Superior temporal gyrus (tissue), 1 donor: Measurements from ENCODE around the gene HOXA11.

Source experiments
- DNase-seq: peaks from one replicate; pipeline ENCODE4 v3.0.0-alpha.2; 2016; ENCODE audit errors: extremely low spot score

HOXA11 gene

DNA sequence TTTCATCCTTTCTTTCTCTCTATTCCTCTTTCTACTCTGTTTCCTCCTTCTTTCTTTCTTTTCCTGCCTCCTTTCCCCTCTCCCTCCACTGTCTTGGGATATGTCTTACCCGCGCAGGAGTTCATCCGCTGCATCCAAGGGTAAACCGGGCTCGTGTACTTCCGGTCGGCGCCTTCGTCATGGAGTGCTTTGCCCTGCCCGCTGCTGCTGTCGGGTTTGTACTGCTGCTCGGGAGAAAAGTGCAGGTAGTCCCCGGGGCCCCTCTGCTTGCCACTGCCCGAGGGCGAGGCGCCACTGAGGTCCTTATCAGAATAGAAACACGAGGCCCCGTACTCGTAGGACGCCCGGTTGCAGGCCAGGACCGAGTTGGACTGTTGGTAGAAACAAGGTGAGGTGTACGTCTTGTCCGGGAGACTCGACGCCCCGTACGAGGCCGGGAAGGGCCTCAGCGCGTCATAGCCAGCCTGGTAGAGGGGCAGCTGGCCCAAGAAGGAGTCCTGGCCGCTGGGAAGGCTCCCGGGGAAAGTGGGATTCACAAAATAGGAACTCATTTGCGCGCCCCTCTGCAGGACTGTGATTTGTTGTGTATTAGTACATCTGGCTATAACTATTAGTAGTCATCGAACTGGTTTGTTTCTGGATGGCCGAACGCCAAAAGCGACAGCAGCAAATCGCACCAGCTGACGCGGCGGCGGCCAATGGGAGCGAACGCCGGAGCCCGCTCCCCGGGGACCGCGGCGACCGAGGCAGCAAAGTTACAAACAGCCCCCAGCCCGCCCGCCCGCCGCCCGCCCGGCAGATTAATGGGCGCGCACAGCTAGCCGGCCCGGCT, 37.6 kb downstream of the HOXA11 start, which contains the start of gene HOXA6:
HOXA6 (minus strand) TSS at position 576 of the 832 bp plus-strand sequence; CDS start at position 551, 25 bp downstream.
- no peak for DNase-seq

DNA sequence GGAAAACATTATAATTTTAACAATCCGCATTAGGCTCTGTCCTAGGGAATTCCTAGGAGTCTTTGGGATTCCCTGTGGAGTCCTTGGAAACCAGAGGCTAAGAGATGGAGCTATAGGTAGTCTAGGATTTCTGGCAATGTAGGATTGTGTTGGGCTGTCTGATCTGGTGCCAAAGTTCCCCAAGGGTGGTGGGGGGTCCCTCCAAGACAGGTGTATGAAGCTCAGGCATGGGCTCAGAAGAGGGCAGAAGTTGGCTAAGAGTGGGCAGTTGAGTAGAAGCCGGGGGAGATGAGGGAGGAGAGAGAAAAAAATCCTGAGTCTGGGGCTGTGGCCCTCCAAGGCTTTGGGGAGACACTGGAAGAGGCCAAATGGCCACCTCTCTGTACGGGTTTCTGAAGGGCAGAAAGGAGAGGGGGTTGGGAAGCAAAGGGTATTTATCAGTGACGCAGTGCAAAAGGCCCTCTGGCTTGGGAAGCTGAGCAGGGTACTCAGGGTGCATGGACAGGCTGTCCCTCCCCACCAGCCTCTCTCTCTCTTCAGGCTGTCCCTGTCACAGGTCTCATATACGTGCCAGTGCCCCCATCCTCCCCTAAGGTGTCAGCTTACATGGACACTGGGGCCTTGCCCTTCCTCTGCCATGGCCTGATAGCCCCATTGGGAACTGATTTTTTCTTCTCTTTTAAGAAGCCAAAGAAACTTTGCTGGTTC, 38.4 kb downstream of the HOXA11 start:
- DNase-seq = no peak

DNA sequence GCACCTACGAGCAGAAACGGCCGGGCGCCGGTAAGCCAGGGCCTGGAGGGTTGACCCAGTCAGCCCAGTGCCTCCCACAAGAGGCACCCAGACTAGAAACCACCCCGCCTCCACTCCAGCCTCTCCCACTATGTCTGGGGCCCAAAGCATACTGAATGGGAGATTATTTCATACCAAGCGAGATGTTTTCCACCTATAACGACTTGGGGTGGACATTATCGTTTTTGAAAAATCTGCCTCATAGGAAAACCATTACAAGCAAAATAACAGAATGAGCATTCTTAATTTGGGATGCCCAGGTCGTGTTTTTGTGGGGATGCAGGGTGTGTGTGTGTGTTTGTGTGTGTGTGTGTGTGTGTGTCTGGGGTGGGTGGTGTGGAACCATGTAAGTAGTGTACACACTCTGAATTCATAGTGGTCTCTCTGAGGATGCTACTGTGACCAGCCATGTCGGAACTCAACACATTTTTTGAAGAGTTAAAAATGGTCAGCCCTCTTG, 39.1 kb downstream of the HOXA11 start:
- DNase-seq = no peak

DNA sequence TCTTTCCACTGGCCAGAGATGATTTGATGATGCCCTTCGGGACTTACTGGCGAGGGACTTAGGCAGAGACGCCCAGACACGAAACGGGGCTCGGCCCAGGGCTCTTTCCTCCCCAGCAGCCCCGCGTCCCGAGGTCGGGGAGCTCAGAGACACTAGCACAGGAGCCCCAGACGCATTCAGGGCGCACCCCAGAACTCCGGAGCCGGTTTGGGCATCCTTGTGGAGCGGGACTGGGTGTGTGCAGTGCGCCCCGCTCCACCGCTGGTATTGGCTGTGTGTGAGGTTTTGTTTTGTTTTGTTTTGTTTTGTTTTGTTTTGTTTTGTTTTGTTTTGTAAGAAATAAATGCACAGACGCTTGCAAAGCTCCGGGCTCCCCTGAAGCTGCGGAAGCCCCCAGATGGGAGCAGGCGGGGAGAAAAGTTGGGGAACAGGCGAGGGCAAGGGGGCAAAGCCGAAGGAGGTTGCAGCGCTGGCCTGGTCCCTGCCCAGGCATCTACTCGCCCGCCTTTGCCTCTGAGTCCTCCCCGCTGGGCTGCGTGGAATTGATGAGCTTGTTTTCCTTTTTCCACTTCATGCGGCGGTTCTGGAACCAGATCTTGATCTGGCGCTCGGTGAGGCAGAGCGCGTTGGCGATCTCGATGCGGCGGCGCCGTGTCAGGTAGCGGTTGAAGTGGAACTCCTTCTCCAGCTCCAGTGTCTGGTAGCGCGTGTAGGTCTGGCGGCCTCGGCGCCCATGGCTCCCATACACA, 39.7 kb downstream of the HOXA11 start:
- no peak for DNase-seq

DNA sequence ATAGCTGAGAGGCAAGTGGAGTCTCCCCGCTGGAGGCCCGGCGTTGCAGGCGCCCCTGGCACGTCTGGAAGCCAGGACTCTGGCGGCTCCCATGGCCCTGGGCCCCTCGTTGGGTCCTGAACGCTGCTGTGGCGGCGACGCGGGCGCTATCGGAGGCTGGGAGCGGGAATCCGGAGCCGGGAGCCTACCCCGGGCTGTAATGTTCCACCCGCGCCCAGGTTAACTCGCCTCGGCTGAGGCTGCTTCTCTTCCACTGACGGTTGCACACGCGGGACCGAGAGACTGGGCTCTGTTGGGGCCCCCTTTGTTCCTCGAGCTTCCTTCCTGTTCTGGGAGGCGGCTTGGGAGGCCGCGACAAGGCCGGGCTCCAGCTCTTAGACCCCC, 40.3 kb downstream of the HOXA11 start:
- no peak for DNase-seq

DNA sequence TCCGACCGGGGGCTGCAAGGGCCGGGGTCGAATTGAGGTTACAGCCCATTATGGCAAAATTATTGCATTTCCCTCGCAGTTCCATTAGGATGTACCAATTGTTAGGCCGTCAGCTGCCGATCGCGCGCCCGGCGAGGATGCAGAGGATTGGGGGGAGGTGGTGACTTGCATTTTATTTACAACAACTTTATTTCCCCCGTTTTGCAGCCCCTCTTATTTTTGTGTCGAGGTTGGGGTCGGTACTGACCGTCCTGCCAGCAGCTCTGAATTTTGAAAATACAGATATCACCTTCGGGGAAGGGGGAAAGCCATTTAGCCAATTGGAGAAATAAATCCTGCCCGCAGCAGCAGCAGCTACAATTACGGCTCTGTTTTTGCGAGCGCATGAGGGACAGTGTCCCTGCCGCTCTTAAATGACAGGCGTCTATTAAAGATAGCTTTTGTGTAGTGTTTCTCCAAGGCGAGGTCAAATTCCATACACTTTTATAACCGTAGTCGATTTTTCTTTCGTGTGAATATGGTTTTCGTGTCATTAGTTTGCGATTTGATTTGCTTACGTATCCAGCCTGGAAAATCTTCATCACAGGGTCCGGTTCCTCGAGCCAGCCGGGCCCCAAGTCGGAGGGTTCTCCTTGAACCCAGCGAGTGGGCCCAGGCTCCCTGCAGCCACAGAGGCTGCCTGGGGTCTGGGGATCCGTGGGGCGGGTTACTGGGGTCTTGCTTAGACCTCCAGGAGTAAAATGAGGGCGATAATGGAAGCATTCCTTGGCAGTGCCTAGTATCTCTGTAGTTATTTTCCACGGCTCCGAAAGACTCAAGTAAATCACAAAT, 40.9 kb downstream of the HOXA11 start:
- DNase-seq = no peak

DNA sequence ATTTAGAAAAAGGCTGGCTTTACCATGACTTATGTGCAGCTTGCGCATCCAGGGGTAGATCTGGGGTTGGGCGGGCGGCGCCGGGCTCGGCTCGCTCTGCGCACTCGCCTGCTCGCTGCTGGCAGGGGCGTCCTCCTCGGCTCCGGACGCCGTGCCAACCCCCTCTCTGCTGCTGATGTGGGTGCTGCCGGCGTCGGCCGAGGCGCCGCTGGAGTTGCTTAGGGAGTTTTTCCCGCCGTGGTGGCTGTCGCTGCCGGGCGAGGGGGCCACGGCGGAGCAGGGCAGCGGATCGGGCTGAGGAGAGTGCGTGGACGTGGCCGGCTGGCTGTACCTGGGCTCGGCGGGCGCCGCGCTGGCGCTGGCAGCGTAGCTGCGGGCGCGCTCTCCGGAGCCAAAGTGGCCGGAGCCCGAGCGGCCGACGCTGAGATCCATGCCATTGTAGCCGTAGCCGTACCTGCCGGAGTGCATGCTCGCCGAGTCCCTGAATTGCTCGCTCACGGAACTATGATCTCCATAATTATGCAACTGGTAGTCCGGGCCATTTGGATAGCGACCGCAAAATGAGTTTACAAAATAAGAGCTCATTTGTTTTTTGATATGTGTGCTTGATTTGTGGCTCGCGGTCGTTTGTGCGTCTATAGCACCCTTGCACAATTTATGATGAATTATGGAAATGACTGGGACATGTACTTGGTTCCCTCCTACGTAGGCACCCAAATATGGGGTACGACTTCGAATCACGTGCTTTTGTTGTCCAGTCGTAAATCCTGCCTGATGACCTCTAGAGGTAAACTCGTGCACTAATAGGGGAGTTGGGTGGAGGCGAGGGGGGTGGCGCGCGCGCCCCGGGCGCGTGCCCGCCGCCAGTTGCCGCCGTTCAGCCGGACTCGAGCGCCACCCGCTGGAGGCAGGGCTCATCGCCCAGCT, 41.7 kb downstream of the HOXA11 start, which contains the start of gene HOXA5:
HOXA5 (minus strand) TSS at position 659 of the 927 bp plus-strand sequence; CDS start at position 585, 74 bp downstream.
- DNase-seq = no peak

DNA sequence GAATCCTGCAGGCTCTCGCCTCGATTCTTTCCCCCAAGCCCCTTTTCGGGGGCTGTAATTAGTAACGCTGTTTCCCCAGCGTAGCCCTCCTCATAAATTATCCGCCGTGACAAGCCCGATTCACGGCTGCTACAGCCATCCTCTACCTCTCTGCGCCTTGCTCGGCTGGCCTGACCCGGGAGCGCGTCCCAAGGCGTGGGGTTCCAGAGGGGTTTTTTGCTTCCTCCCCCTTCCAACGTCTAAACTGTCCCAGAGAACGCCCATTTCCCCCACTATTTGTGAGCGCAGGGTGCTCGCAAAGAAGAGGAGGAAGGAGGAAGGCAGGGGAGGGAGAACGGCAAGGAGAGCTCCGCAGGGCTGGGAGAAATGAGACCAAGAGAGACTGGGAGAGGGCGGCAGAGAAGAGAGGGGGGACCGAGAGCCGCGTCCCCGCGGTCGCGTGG, 42.4 kb downstream of the HOXA11 start:
- no peak for DNase-seq

DNA sequence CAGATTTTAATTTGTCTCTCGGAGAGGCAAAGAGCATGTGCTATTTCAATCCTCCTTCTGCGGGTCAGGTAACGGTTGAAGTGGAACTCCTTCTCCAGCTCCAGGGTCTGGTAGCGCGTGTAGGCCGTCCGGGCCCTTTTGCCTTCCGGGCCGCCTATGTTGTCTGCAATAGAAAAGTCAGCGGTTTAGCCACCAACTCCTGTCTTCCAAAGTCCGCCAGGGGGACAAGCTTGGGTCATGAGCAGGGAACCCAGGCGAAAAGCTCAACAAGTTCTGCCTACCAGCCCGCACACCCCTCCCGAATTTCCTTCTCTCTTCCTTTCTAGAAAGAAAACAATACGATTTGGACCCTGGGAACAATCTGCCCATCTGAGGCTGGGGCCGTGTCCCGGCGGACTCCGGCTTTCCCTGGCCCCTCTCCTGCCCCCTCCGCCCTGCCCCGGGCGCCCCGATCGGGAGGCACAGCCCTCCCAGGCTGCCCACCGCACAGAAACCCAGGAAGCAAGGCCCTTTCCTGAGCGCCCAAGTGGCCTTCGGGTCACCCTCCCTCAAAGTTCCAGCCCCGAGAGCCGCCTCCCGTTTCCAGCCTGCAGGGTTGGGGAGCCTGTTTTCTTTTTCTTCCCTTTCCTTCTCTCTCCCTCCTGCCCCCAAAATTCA, 43.0 kb downstream of the HOXA11 start:
- no peak for DNase-seq

DNA sequence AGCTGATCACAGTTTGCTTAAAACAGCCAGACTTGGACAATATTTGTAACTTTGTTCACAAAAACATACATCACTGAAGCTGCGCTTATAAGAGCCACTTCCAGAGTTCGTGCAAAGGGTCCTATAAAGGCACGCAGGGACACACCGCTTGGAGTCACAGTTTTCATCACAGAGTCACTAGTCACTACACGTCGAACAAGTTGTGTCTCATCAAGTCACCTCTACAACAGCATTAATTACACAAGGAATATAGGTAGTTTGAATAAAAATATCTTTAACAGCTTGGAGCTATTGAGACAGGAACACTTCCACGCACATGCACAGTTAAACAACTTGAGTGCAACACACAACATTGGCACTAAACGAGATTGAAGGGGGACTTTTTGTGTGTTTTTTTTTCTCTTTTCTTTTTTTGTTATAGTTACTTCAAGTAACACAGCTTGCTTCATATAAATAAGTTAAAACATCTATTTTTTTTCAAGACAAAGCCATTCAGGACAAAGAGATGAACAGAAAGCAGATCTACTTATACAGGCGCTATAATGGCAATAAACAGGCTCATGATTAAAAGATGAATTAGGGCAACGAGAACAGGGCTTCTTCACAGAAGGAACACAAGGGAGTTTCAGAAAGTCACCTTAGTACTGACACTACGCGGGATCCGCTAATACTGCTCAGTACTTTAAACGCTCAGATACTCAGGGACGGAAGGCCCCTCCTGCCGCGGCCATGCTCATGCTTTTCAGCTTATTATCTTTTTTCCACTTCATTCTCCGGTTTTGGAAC, 43.7 kb downstream of the HOXA11 start:
- DNase-seq = no peak

DNA sequence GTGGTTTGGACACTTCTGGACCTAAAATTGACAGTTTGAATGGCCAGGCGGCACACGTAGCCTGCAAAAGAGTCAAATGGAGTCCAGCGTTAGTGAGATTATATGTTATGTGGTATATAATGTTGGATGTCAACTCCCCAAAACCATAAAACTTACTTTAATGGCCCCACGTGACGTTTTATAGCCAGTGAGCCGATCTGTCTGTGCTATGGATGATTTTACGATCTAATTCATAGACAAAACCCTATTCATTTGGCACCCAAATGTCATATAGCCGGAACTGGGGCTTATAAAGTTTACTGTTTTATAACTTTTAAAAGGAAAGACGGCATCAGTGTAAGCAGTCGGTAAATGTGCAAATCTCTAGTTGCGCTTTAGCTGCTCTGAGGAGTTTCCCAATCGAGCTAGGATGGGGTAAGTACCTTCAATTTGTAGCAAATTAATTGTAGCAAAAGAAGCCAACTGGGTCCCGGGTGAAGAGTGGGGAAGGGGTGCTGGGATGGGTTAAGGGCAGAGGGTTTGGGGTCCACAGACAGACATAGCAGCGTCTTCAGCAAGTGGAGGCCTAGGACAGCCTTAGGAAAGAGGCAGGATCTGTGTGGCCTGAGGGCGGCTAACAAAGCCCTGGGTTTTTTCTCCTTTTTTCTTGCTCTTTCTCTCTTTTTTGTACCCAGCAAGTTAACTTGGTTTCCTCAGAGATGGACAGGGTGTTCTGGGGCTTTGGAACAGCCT, 44.7 kb downstream of the HOXA11 start:
- no peak for DNase-seq

DNA sequence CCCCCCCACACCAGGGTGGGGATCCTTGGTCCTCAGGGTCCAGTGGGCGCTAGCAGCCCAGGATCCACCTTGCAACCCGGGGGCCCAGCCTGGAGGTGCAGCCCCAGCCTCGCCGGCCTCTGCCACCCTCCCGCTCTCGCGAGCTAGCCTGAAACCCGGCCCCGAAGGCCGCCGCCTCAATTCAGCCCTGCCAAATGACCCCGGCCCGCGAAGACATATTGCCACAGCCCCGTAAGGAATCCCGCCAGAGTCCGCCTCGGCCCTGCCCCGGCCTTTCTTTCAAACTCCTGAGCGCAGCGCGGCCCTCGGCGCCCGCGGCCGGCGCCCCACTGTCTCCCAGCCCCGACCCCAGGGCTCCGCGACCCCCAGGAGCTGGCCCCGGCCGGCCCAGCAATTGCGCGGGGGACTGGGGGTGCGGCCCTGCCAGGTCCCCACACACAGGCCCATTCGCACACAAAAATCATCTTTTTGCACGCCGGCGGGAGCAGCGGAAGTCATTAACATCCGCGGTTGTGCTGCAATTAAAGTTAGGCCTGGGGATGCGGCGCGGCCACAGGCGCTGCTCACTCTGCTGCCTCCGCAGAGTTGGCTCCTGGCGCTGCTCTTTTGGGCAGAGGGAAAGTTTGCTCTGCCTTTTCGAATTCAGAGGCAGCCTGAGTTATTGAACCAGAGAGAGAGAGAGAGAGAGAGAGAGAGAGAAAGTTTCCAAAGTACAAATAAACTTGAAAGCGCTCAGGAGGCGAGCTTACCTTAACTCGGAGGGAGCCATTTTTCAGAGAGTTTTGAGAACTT, 45.5 kb downstream of the HOXA11 start:
- DNase-seq = no peak

DNA sequence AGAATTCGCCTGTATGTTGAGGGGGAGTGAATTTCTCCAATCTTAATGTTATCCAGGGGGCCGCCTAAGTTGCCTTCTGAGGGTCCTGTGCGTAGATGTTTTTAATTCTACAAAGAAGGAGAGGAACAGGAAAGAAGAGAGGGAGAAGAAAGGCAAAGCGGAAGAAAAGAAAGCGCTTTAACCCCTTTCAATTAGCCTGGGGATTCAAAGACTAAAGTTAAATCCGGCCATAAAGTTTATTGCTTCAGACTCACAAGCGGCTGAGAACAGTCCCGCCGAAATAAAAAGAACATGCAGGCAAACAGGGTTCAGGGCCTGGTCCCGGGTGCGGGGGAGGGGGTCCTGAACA, 46.1 kb downstream of the HOXA11 start:
- DNase-seq = no peak

DNA sequence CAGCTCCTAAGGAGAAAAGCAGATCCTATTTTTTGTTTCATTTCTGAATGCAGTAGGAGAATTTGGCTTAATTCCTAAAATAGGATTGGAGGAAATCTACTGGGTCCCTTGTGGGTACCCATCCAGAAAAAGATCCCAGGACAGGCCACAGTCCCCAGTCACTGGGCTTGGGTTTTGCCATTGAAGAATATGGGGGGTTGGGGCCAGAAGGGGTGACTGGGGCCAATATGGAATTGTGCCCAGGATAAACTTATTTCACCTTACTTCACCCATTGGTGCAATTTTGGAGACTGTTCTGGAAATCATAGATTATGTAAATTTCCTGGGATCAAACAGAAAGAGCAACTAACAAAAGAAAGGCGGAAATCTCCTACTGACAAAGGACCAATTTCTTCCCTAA, 46.6 kb downstream of the HOXA11 start:
- no peak for DNase-seq

DNA sequence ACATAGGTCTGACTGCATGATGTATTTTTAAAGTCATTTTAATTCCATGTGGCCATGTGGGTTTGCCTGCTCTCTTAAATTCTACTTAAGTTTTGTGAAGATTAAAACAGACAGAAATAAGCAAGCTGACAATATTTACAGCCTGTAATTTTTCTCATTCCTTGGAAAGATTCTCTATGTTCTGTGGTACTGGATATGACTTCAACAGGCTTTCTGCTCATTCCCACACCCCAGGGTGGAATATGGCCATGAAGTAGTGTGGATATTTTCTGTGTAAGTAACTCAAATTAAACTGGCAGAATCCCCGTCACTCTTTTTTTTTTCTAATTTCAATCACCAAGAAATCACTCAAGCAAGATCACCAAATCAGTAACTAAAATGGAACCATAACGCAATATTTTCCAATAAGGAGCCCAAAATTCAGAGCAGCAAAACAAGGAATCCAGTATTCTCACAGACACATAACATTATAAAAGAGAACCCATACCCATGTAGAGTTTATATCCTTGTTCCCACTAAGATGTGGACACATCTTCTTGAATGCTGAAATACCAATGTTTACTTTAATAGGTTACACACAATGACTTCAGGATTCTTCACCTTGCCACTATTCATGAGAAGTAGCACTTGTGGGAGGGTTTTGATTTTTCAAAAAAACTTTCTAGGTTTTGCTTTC, 47.3 kb downstream of the HOXA11 start:
- DNase-seq = no peak

DNA sequence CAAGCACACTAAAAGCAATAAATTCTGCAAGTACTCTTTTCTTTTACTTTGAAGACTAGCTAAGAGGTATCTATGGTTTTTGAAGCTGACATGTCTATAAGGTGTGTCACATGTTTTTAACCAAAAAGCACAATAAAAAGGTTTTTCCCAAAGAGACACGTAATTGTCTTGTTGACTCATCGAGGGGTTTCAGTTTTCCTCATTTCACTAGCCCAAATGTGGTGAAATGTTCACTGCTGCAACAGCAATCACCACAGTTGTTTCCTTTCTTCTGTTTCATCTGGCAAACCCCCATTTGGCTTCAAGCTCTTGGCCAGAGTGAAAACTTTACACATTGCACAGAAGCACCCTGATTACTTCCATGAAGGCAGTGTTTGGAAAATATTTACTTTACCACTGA, 50.6 kb downstream of the HOXA11 start:
- no peak for DNase-seq
